ENCODE data around the gene ATP1A3.

The ATP1A3 gene

DNA sequence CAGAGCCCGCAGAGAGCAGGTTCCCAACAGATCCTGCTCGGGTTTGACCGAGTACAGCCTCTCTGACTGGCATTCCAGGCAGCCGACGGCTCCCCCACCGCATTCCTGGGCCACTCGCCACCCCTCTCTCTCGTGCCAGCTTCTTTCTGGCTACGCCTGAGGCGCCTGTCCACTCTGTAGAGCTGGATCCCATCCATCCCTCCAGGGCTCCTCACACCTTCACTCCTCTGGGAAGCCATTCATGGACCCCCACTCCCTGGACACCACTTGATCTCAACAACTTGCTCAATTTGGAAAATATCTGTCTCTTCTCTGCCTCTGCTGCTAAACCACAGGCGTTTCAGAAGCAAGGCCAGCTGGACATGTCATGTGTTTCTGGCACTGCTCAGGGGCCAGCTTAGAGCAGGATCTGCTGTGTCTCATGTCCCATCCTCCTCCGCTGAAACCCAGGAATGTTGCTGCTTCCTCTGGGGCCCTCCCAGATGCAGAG is 30.6 kb upstream of the ATP1A3 start:
- Mint-ChIP-seq H3K4me1 (peaks cover 7% of the 10 kb centered on the region), H3K27ac (peak overlapping the region in 1 of 3 experiments; percentile 8), H3K4me3 (no peak overlapping the region), H3K27me3 (ENCODE audit: low read depth) (peaks cover 16% of the 10 kb centered on the region), H3K36me3 (ENCODE audit: low read depth) (peaks cover 5% of the 10 kb centered on the region), H3K9me3 (no peaks in the 10 kb centered on the region)
- TF ChIP-seq, protein P1, sequence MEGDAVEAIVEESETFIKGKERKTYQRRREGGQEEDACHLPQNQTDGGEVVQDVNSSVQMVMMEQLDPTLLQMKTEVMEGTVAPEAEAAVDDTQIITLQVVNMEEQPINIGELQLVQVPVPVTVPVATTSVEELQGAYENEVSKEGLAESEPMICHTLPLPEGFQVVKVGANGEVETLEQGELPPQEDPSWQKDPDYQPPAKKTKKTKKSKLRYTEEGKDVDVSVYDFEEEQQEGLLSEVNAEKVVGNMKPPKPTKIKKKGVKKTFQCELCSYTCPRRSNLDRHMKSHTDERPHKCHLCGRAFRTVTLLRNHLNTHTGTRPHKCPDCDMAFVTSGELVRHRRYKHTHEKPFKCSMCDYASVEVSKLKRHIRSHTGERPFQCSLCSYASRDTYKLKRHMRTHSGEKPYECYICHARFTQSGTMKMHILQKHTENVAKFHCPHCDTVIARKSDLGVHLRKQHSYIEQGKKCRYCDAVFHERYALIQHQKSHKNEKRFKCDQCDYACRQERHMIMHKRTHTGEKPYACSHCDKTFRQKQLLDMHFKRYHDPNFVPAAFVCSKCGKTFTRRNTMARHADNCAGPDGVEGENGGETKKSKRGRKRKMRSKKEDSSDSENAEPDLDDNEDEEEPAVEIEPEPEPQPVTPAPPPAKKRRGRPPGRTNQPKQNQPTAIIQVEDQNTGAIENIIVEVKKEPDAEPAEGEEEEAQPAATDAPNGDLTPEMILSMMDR (IDR thresholded peaks at IDR 0.05; ENCODE audit: unreplicated experiment in 3 of 3), result no peak

DNA sequence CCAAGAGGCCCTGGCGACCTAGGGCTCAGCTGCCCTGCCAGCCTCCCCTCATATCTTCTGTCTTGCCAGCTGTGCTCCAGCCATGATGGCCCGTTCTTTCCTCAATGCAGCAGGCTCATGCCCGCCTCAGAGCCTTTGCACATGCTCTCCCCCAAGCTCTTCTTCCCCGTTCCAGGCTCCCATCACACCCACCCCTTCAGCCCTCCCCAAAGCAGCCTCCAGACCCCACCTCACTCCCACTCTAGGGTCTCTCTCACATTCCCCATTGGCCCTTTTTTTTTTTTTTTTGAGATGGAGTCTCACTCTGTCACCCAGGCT is 29.9 kb upstream of the ATP1A3 start:
- H3K36me3 Mint-ChIP-seq (ENCODE audit: low read depth), result peaks cover 11% of the 10 kb centered on the region
- H3K4me3 Mint-ChIP-seq, result no peak overlapping the region
- TF ChIP-seq, protein P1 (IDR thresholded peaks at IDR 0.05; ENCODE audit: unreplicated experiment in 3 of 3), result no peak
- H3K9me3 Mint-ChIP-seq, result no peaks in the 10 kb centered on the region
- H3K27ac Mint-ChIP-seq, result no peak overlapping the region
- H3K4me1 Mint-ChIP-seq, result peaks cover 7% of the 10 kb centered on the region
- peaks cover 16% of the 10 kb centered on the region for H3K27me3 Mint-ChIP-seq (ENCODE audit: low read depth)

DNA sequence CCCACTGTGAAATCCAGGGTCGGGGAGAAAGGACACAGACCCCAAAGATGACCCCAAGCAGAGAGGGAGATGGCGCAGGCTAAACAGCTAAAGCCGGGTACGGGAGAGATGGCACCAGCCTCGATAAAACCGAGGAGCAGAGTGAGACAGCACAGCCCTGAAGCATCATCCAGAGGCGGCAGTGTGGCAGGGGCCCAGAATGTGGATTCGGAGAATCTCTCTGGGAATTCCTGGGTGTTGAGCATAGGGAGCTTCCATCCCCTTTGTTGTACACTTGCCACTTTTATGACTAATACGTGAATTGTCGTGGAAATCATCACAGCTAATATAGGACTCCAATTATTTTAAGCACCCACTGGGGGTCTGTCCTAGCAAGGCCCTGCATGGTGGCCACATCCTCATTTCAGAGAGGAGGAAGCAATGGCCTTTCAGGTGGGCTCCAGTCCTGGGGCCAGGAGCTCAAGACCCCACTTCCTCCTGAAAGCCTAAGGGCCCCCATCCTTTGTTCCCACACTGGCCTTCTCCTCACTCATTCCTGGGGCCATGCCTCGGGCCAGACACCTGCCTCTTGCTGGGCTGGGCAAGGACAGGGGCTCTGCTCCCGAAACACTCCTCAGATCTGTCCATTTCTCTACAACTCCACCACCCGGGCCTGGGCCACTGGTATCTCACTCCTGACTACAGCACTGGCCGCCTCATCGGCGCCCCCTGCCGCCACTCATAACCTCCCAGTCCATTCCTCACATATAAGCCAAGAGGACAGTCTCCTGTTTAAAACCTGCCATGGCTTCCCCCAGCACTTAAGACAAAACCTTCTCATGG is 29.3 kb upstream of the ATP1A3 start:
- Mint-ChIP-seq H3K36me3 (ENCODE audit: low read depth) (peaks cover 11% of the 10 kb centered on the region), H3K4me1 (peaks cover 7% of the 10 kb centered on the region), H3K4me3 (no peak overlapping the region), H3K27ac (no peak overlapping the region), H3K27me3 (ENCODE audit: low read depth) (peaks cover 14% of the 10 kb centered on the region), H3K9me3 (no peaks in the 10 kb centered on the region)
- TF ChIP-seq, protein P1 (IDR thresholded peaks at IDR 0.05; ENCODE audit: unreplicated experiment in 3 of 3), result no peak

DNA sequence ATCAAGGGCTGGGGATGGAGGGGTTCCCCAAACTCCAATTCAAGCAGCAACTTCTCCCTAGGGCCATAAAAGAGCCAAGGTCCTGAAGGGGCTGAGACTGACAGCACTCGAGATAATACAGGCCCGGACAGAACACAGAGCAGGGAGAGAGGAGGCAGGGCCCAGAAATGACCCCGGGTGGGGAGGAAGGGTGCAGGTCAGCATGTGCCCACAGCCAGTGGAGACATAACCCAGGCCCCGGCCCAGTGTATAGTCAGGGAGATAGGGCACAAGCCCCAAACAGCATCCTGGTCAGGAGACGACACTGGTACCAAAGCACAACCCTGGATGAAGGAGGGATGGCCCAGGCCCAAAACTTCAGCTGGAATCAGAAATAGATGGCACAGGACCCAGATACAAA is 28.6 kb upstream of the ATP1A3 start:
- peaks cover 11% of the 10 kb centered on the region for H3K36me3 Mint-ChIP-seq (ENCODE audit: low read depth)
- peaks cover 10% of the 10 kb centered on the region for H3K27me3 Mint-ChIP-seq (ENCODE audit: low read depth)
- no peaks in the 10 kb centered on the region for H3K9me3 Mint-ChIP-seq
- no peak overlapping the region for H3K4me3 Mint-ChIP-seq
- H3K27ac Mint-ChIP-seq, result no peak overlapping the region
- TF ChIP-seq, protein P1 (IDR thresholded peaks at IDR 0.05; ENCODE audit: unreplicated experiment in 3 of 3), result no peak
- peaks cover 7% of the 10 kb centered on the region for H3K4me1 Mint-ChIP-seq

DNA sequence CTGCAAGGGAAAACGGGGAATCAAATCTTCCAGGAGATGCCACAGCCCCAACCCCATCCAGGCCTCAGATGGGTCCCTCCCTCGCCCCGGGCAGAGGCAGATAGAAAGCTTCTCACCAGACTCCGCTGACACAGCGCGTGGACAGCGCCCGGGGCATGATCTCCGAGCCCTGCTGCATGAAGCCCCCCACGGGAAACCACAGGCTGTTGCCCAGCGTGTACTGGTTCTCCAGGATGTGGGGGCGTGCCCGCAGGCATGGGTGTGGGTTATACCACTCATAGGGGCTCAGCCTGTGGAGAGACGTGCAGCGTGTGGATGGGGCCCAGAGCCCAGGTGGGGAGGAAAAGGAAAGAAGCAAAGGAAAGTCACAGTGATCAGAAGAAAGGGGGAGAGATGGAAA is 27.2 kb upstream of the ATP1A3 start:
- H3K27ac Mint-ChIP-seq, result no peak overlapping the region
- H3K9me3 Mint-ChIP-seq, result no peaks in the 10 kb centered on the region
- TF ChIP-seq, protein P1 (IDR thresholded peaks at IDR 0.05; ENCODE audit: unreplicated experiment in 3 of 3), result no peak
- H3K4me1 Mint-ChIP-seq, result peaks cover 7% of the 10 kb centered on the region
- H3K4me3 Mint-ChIP-seq, result no peak overlapping the region
- peaks cover 10% of the 10 kb centered on the region for H3K27me3 Mint-ChIP-seq (ENCODE audit: low read depth)
- H3K36me3 Mint-ChIP-seq (ENCODE audit: low read depth), result peaks cover 10% of the 10 kb centered on the region
